Heart left ventricle (tissue), 16 donors: ENCODE data around the gene CRYBG1. TPM values are rescaled to one million over a fixed set of nuclear protein-coding genes. Genes with fewer than 3 reads are reported as not detected.

ENCODE experiments used
- ATAC-seq, 4 donors: fragments of 200-7000 bp; cut with Tn5 transposase; one replicate each; pipeline ENCODE4 v1.9.1; 2020 to 2022; ENCODE audit warnings: moderate library complexity in 4 of 4, mild to moderate bottlenecking in 3 of 4, moderate number of reproducible peaks in 1 of 4
- DNase-seq, 5 donors: peaks; one replicate each; pipeline ENCODE4 v3.0.0-alpha.2; 2020
- H3K27ac ChIP-seq, 12 donors: fragments of 200-600 bp; sonication (generic) in 4 of 12; one replicate each; pipeline versions ENCODE4 v1.5.0 to v1.8.0; 2016 to 2022; ENCODE audit warnings: mild to moderate bottlenecking in 2 of 12
- H3K27me3 ChIP-seq, 9 donors: fragments of 200-600 bp; sonication (generic) in 2 of 9; one replicate each; pipeline versions ENCODE4 v1.5.1 to v1.8.0; 2016 to 2022; ENCODE audit warnings: mild to moderate bottlenecking in 3 of 9
- H3K36me3 ChIP-seq, 9 donors: fragments of 200-600 bp; sonication (generic) in 2 of 9; one replicate each; pipeline versions ENCODE4 v1.5.0 to v1.8.0; 2018 to 2022; ENCODE audit warnings: mild to moderate bottlenecking in 2 of 9
- H3K4me1 ChIP-seq, 12 donors: fragments of 200-600 bp; sonication (generic) in 4 of 12; one replicate each; pipeline versions ENCODE4 v1.5.0 to v1.8.0; 2016 to 2022; ENCODE audit warnings: mild to moderate bottlenecking in 3 of 12
- H3K4me3 ChIP-seq, 12 donors: fragments of 200-600 bp; sonication (generic) in 4 of 12; one replicate each; pipeline versions ENCODE4 v1.5.0 to v1.8.0; 2017 to 2022; ENCODE audit warnings: mild to moderate bottlenecking in 9 of 12, moderate library complexity in 4 of 12
- H3K9me3 ChIP-seq, 12 donors: fragments of 200-600 bp; sonication (generic) in 4 of 12; one replicate each; pipeline versions ENCODE4 v1.5.0 to v1.8.0; 2016 to 2022; ENCODE audit warnings: mild to moderate bottlenecking in 1 of 12
- POLR2A ChIP-seq, 2 donors: fragments of 450-650 bp; IDR thresholded peaks; one replicate each; pipeline ENCODE4 v1.6.1; 2017; ENCODE audit warnings: antibody characterized with exemption in 2 of 2, mild to moderate bottlenecking in 2 of 2, moderate library complexity in 2 of 2
- whole genome bisulfite sequencing, 4 donors: extraction: QIAGEN DNeasy Blood & Tissue Kit in 2 of 4; methylation state at CpG; one replicate each; pipeline versions ENCODE4 v1.1.5 to v1.1.7; 2013 to 2018; 5-methylcytosine and 5-hydroxymethylcytosine counted together
- intact Hi-C, 10 donors: fragments of 100-400 bp; cut with DNase I; formaldehyde crosslinking; loops; one replicate each; pipeline versions ENCODE4 v1.11.1 to v1.14.2; 2022
- polyA plus RNA-seq, 2 donors: library from polyadenylated mRNA; stranded (reverse); fragments of 200-250 nt; gene quantifications; one replicate each; pipeline ENCODE4 v1.2.3, GENCODE V29; 2013
- total RNA-seq, 9 donors: library from RNA; depleted of rRNA in 2 of 9; stranded (reverse); fragments of >200 nt in 2 of 9; fragmentation: NEBNext Ultra II Directional in 3 of 9; extraction: Animal tissue kit (Norgen Biotek cat#: 25700) in 3 of 9; gene quantifications; one replicate each; pipeline versions ENCODE4 v1.1.0 to v1.2.4, GENCODE V29; 2016 to 2023
- TF ChIP-seq, protein P1 (sequence below), 12 donors: fragments of 200-600 bp; sonication (generic) in 4 of 12; IDR thresholded peaks; one replicate each; pipeline versions ENCODE4 v1.5.0 to v1.8.0; 2018 to 2022; ENCODE audit warnings: antibody characterized with exemption in 12 of 12, mild to moderate bottlenecking in 5 of 12
- donor health status: ischemic (EF 13 %, LVEDD 7.1; RV severe dilation, severe dysfunction).
- donor health status: healthy with polysubstance abuse.
- donor health status: DM: no; HTN: yes; CAD: no.
- donor health status: DM: no; HTN: no; CAD: no.
- donor health status: ischemic (EF 25% LVEDD 6.9; RV normal size, moderate dysfunction).
- donor health status: ischemic (EF 25% LVEDD 5.7; RV mildly dilated, moderate dysfunction).
- donor health status: healthy.
- donor health status: DM: yes; HTN: yes; CAD: no.
- donor health status: ischemic (EF 35%, LVEDD 5.7; RV mildly dilated, moderate dysfunction).
- donor health status: nonischemic (EF 11% LVEDD 7.7; RV severe dilation, severe dysfunction).
- donor health status: DM: yes; HTN: yes; CAD: no.
- donor health status: PGD.
- donor health status: ischemic (EF 29% LVEDD 5.4; RV normal size, mild dysfunction).
- donor health status: nonischemic (EF 23%, LVEDD 6.1; RV moderate dilation, normal function).

The CRYBG1 gene
- total and polyA plus RNA-seq, 11 donors = 0.42 to 17.7 (median 1.5) TPM

DNA sequence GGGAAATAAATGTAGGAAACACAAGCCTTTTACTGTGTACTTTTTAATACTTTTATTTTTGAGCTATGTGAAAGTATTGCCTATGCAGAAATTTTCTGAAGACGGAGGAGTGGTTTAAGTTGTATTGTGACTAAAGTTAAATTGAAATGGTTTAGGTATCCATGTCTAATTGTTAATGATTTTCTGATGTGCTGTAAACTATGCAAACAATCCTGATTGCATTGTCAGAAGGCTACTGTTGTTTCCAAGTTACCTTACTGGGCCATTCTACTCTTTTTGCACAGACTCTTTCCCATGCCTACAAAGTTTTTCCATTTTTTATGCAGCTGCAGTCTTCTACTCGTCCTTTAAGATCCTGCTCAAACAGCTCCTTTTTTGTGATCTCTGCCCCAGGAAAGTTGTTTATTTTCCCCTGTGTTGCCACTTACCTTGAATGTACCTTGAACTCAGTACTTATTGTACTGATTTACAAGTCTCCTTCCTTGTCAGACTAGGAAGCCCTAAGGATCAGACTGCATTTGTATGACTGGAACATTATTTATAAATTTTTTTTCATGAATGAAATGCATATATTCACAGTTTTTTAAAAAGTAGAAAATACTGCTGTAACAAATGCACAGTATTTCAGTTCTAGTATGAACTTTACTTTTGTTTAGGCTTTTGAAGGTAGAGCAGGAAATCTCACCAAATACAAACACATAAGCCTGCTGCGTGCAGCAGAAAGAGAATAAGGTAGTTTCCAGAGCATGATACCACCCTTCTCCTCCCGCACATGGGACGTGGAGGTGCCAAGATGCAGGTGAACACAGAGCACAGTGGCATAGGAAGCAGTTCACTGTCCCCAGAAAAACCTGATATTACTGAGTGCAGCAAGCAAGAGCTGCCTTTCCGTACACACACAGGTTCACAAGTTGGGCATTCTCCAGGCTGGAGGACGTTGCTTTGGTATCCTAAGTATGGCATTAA is 97.8 kb downstream of the CRYBG1 start:
- no peak overlapping the region for H3K27ac ChIP-seq
- H3K4me1 ChIP-seq = no peaks in the 10 kb centered on the region
- intact Hi-C loops = no loop called here
- H3K36me3 ChIP-seq = no peaks in the 10 kb centered on the region
- TF ChIP-seq POLR2A (IDR thresholded peaks at IDR 0.05) = no peak
- TF ChIP-seq, protein P1, sequence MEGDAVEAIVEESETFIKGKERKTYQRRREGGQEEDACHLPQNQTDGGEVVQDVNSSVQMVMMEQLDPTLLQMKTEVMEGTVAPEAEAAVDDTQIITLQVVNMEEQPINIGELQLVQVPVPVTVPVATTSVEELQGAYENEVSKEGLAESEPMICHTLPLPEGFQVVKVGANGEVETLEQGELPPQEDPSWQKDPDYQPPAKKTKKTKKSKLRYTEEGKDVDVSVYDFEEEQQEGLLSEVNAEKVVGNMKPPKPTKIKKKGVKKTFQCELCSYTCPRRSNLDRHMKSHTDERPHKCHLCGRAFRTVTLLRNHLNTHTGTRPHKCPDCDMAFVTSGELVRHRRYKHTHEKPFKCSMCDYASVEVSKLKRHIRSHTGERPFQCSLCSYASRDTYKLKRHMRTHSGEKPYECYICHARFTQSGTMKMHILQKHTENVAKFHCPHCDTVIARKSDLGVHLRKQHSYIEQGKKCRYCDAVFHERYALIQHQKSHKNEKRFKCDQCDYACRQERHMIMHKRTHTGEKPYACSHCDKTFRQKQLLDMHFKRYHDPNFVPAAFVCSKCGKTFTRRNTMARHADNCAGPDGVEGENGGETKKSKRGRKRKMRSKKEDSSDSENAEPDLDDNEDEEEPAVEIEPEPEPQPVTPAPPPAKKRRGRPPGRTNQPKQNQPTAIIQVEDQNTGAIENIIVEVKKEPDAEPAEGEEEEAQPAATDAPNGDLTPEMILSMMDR (IDR thresholded peaks at IDR 0.05) = no peak
- no peaks in the 10 kb centered on the region for H3K9me3 ChIP-seq
- H3K4me3 ChIP-seq = no peak overlapping the region
- H3K27me3 ChIP-seq = peaks cover 0 to 11% (median 0%) of the 10 kb centered on the region in 9 donors
- no peak for DNase-seq
- WGBS, 4 donors = 72 to 78% (median 75%) methylated on average over 7 of the region's 7 CpGs
- ATAC-seq = no peak

GRCh38 chr6:106460481-106460880 is 100.0 kb downstream of the CRYBG1 start:
- no peaks in the 10 kb centered on the region for H3K9me3 ChIP-seq
- H3K36me3 ChIP-seq = no peaks in the 10 kb centered on the region
- intact Hi-C loops = no loop called here
- H3K4me3 ChIP-seq = no peak overlapping the region
- WGBS, 4 donors = 70 to 76% (median 74%) methylated on average over 2 of the region's 2 CpGs
- no peak overlapping the region for H3K27ac ChIP-seq
- H3K27me3 ChIP-seq = peaks cover 0 to 14% (median 0%) of the 10 kb centered on the region in 9 donors
- H3K4me1 ChIP-seq = no peaks in the 10 kb centered on the region
- ATAC-seq (no peak), DNase-seq (no peak)
- TF ChIP-seq POLR2A (IDR thresholded peaks at IDR 0.05) = no peak
- TF ChIP-seq, protein P1 (IDR thresholded peaks at IDR 0.05) = no peak

GRCh38 chr6:106461084-106461483 is 100.6 kb downstream of the CRYBG1 start:
- Histone ChIP-seq H3K27me3 (peaks cover 0 to 14% (median 0%) of the 10 kb centered on the region in 9 donors), H3K36me3 (no peaks in the 10 kb centered on the region), H3K9me3 (no peaks in the 10 kb centered on the region), H3K27ac (no peak overlapping the region), H3K4me3 (no peak overlapping the region), H3K4me1 (no peaks in the 10 kb centered on the region)
- intact Hi-C loops = no loop called here
- ATAC-seq (no peak), DNase-seq (no peak)
- TF ChIP-seq, protein P1 (IDR thresholded peaks at IDR 0.05) = no peak
- no peak for TF ChIP-seq POLR2A (IDR thresholded peaks at IDR 0.05)

- ATAC-seq (no peak), DNase-seq (no peak)
- intact Hi-C loops = no loop called here
- 87 to 94% (median 90%) methylated on average over 2 of the region's 2 CpGs for WGBS, 4 donors
- Histone ChIP-seq H3K4me1 (no peaks in the 10 kb centered on the region), H3K27me3 (peaks cover 0 to 14% (median 0%) of the 10 kb centered on the region in 9 donors), H3K36me3 (no peaks in the 10 kb centered on the region), H3K4me3 (no peak overlapping the region), H3K9me3 (no peaks in the 10 kb centered on the region), H3K27ac (no peak overlapping the region)
- TF ChIP-seq POLR2A (IDR thresholded peaks at IDR 0.05) = no peak
- TF ChIP-seq, protein P1 (IDR thresholded peaks at IDR 0.05) = no peak
Measured at GRCh38 chr6:106462923-106463557, 102.5 kb downstream of the CRYBG1 start.
